ENCODE measurements around the gene SLC37A1.
A peak's percentile ranks its signal among the peaks of the same experiment; 100 is the strongest.

The SLC37A1 gene

DNA sequence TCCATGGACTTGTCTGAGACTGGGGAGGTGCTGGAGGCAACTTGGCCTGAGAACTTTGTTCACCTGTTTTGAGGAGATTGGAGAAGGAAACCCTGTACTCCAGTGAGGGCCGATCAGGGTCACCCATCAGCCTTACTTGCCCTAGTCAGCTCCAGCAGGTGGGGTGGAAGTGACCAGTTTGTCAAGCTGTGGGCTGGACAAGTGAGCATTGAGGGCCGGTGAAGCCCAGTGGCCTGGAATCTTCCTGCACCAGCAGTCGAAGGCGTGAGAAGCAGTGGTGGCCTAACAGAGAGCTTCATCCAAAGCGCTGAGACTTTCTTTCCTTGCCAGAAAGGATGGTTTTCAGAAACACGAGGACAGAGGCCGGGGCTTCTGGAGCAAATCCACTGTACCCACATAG is 9.6 kb downstream of the SLC37A1 start:
- Histone ChIP-seq H3K4me1 (ENCODE audit: control insufficient read depth, insufficient read depth, low read length) (peaks cover 14% of the 10 kb centered on the region), H3K27me3 (ENCODE audit: control insufficient read depth, insufficient read depth, low read length) (peaks cover 25% of the 10 kb centered on the region), H3K4me3 (ENCODE audit: low read length) (no peak overlapping the region), H3K4me2 (ENCODE audit: low read length) (no peak overlapping the region), H3K9me3 (replicated peaks; ENCODE audit: low read length) (no peaks in the 10 kb centered on the region), H3K36me3 (ENCODE audit: insufficient read depth, low read length) (no peaks in the 10 kb centered on the region), H3K9ac (ENCODE audit: low read depth, low read length) (no peak overlapping the region)

DNA sequence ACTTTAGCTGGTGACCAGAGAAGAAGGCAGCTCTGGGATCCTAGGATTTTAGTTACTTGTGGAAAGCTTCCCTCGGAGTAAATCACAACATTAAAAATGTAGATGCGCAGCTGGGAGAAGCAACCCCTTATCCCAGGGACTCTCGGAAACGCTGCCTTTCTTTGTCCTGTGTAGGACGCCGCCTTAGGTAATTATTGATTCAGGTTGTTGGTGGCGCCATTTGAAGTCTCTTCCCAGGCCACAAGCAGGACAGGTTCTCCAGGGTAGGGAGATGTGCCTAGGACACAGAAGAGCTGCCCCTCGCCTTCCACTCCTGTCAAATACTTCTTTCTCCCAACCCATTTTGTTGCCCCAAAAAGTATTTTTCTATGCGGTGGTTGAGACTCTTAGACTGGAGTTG is 10.3 kb downstream of the SLC37A1 start:
- H3K4me2 ChIP-seq (ENCODE audit: low read length), result no peak overlapping the region
- H3K9ac ChIP-seq (ENCODE audit: low read depth, low read length), result no peak overlapping the region
- H3K36me3 ChIP-seq (ENCODE audit: insufficient read depth, low read length), result no peaks in the 10 kb centered on the region
- peaks cover 24% of the 10 kb centered on the region for H3K27me3 ChIP-seq (ENCODE audit: control insufficient read depth, insufficient read depth, low read length)
- H3K4me1 ChIP-seq (ENCODE audit: control insufficient read depth, insufficient read depth, low read length), result peaks cover 9% of the 10 kb centered on the region
- no peak overlapping the region for H3K4me3 ChIP-seq (ENCODE audit: low read length)
- no peaks in the 10 kb centered on the region for H3K9me3 ChIP-seq (replicated peaks; ENCODE audit: low read length)

DNA sequence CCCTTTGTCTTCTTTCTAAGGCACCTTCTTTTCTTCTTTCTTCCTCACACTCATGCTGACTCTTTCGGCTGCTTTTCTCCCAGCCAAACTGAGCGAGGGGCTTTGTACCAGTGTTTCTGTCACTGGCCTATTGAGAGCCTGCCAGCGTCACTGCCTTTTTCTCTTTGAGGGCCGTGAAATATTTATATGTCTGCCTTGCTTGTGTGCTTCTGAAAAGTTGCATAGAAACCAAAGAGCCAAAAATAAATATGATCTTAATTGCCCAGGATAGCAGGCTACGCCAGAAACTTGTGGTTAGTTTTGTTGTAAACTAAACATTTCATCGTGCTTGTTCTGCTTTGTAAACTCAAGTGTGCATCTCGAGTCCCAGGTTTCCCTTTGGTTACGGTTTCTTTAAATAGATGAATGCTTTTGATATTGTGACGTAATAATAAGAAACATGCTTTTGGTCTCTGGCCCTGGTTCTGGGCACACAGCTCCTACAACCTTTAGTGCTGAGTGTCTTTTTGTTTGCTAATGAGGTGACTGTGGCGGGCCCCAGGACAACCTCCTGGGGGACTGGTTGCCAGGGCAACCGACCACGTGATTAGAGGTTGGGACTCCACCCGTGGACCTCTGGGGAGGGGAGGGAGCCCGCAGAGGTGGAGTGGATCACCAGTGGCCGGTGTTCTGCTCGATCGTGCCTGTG is 10.8 kb downstream of the SLC37A1 start:
- peak overlapping the region; percentile 54 for H3K4me2 ChIP-seq (ENCODE audit: low read length)
- no peak overlapping the region for H3K9ac ChIP-seq (ENCODE audit: low read depth, low read length)
- no peaks in the 10 kb centered on the region for H3K36me3 ChIP-seq (ENCODE audit: insufficient read depth, low read length)
- peaks cover 19% of the 10 kb centered on the region for H3K27me3 ChIP-seq (ENCODE audit: control insufficient read depth, insufficient read depth, low read length)
- H3K4me3 ChIP-seq (ENCODE audit: low read length), result no peak overlapping the region
- H3K9me3 ChIP-seq (replicated peaks; ENCODE audit: low read length), result no peaks in the 10 kb centered on the region
- peaks cover 9% of the 10 kb centered on the region for H3K4me1 ChIP-seq (ENCODE audit: control insufficient read depth, insufficient read depth, low read length)

DNA sequence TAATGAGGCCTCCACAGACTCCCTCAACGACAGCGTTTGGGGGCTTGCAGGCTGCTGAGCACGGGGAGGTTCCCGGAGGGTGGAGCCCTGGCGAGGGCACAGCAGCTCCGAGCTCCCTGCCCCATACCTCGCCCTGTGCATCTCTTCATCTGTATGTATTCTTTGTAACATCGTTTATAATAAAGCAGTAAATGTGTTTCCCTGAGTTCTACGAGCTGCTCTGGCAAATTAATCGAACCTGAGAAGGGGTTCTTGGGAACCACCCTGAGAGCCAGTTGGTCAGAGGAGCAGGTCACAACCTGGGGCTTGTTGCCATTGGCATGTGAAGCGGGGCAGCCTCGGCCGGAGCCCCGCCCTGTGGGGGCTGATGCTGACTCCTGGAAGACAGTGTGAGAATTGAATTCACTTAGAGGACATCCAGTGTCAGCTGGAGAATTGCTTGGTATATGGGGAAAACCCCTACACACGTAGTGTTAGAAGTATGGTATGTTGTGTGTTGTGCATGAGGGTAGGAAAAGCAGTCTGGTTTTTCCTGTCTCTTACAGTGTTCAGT is 11.5 kb downstream of the SLC37A1 start:
- Histone ChIP-seq H3K4me3 (ENCODE audit: low read length) (no peak overlapping the region), H3K9ac (ENCODE audit: low read depth, low read length) (no peak overlapping the region), H3K4me1 (ENCODE audit: control insufficient read depth, insufficient read depth, low read length) (peaks cover 9% of the 10 kb centered on the region)

DNA sequence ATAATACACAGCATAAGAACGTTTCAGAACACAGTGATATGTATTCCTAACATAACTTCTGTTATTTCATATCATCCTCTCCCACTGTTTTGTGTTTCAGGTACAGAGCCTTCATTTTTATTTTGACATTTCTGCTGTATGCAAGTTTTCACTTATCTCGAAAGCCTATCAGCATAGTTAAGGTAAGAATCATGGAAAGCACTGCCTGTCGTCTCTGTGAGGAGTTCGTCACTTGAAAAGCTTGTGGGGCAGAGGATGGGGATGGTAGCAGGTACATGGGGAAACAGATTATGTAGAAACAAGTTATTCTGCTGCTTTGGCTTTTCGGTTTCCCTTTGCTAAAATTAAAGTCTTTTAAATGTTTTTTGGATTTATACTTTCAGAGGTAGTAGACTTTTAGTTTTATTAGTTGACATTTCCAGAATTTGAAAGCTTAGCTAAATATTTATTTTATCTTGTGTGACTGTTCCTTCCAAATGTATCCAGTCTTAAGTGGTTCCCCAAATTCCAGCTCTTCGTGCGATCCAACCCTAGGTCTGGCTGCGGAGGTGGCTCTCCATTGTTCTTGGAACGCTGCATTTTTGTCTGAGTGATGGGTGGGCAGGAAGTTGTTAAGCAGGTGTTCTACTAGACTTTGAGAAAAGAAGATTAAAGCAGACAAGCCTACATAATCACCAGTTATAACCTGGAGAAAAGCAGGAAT is 12.2 kb downstream of the SLC37A1 start:
- Histone ChIP-seq H3K4me3 (ENCODE audit: low read length) (no peak overlapping the region), H3K4me1 (ENCODE audit: control insufficient read depth, insufficient read depth, low read length) (peaks cover 9% of the 10 kb centered on the region), H3K36me3 (ENCODE audit: insufficient read depth, low read length) (no peaks in the 10 kb centered on the region), H3K9me3 (replicated peaks; ENCODE audit: low read length) (no peaks in the 10 kb centered on the region), H3K9ac (ENCODE audit: low read depth, low read length) (no peak overlapping the region), H3K4me2 (ENCODE audit: low read length) (no peak overlapping the region), H3K27me3 (ENCODE audit: control insufficient read depth, insufficient read depth, low read length) (peaks cover 28% of the 10 kb centered on the region)

More for the DNA sequence above, 11.5 kb downstream of the SLC37A1 start:
- Histone ChIP-seq H3K27me3 (ENCODE audit: control insufficient read depth, insufficient read depth, low read length) (peaks cover 22% of the 10 kb centered on the region), H3K36me3 (ENCODE audit: insufficient read depth, low read length) (no peaks in the 10 kb centered on the region), H3K9me3 (replicated peaks; ENCODE audit: low read length) (no peaks in the 10 kb centered on the region), H3K4me2 (ENCODE audit: low read length) (peak overlapping the region; percentile 54)

DNA sequence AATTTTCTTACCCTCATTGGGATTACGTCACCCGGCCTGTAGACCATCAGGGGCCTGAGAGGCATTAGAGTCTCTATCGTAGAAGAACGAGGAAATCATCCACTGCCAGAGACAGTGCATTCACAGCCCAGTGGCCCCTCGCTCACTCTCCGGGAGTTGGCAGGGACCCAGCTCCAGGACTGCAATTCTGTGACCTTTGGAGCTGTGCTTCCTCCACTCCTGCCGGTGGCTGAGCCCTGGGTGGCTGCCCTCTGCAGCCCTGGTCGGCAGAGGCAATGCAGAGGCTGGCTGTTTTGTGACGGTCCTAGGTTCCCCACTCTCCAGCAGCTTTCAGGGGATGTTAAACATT is 12.7 kb downstream of the SLC37A1 start:
- Histone ChIP-seq H3K36me3 (ENCODE audit: insufficient read depth, low read length) (no peaks in the 10 kb centered on the region), H3K9ac (ENCODE audit: low read depth, low read length) (no peak overlapping the region), H3K9me3 (replicated peaks; ENCODE audit: low read length) (no peaks in the 10 kb centered on the region), H3K4me1 (ENCODE audit: control insufficient read depth, insufficient read depth, low read length) (peaks cover 9% of the 10 kb centered on the region), H3K4me2 (ENCODE audit: low read length) (no peak overlapping the region), H3K4me3 (ENCODE audit: low read length) (no peak overlapping the region), H3K27me3 (ENCODE audit: control insufficient read depth, insufficient read depth, low read length) (peaks cover 34% of the 10 kb centered on the region)

DNA sequence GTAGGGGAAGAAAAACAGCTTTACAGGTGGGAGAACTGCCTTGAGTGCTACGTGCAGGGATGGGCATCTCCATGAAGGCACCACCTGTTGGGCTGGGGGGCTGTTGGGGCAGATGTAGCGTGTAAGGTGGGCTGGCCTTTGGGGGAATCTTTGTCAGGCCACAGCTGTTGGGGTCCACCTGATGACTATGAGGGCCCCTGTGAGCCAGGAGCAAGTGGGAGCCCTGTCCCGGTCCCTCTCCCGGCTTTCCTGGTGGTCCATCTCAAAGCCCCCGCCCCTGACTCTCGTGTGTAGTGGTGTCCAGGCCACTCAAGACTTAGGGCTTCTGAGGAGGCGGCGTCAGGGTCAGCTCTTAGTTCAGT is 13.5 kb downstream of the SLC37A1 start:
- Histone ChIP-seq H3K9me3 (replicated peaks; ENCODE audit: low read length) (no peaks in the 10 kb centered on the region), H3K4me2 (ENCODE audit: low read length) (no peak overlapping the region), H3K4me1 (ENCODE audit: control insufficient read depth, insufficient read depth, low read length) (peaks cover 9% of the 10 kb centered on the region), H3K9ac (ENCODE audit: low read depth, low read length) (no peak overlapping the region), H3K4me3 (ENCODE audit: low read length) (no peak overlapping the region), H3K36me3 (ENCODE audit: insufficient read depth, low read length) (no peaks in the 10 kb centered on the region), H3K27me3 (ENCODE audit: control insufficient read depth, insufficient read depth, low read length) (peaks cover 36% of the 10 kb centered on the region)

DNA sequence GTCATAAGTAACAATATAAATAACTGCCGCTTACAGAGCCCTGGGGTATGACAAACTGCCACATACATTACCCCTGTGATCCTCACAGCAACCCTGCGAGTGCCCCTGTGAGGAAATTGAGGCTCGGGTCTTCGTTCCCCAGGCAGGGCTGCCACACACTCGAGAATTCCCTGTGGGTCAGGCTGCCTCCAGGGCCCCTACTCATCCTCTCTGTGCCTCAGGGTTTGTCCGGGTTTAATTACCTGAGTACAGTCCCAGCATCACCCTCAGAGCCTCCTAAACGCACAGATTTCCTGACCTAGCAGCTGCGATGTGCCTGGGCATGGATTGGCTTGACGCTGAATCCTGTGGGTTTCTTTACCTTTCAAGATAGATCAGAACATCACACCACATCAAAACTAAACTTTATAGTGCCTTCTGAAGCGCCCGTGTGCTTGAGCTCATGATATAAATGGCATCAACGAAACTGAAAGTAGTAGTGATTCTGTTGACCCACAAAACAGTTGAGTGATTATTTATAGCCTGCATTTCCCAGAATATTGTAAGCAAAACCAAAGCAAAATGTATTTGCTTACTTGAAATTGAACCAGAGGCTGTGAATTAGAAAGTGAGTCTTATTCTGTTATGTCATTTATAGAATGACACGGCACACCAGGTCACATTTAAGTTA is 14.0 kb downstream of the SLC37A1 start:
- H3K9me3 ChIP-seq (replicated peaks; ENCODE audit: low read length), result no peaks in the 10 kb centered on the region
- no peak overlapping the region for H3K4me2 ChIP-seq (ENCODE audit: low read length)
- peaks cover 37% of the 10 kb centered on the region for H3K27me3 ChIP-seq (ENCODE audit: control insufficient read depth, insufficient read depth, low read length)
- peaks cover 11% of the 10 kb centered on the region for H3K4me1 ChIP-seq (ENCODE audit: control insufficient read depth, insufficient read depth, low read length)
- no peak overlapping the region for H3K4me3 ChIP-seq (ENCODE audit: low read length)
- H3K9ac ChIP-seq (ENCODE audit: low read depth, low read length), result no peak overlapping the region
- H3K36me3 ChIP-seq (ENCODE audit: insufficient read depth, low read length), result no peaks in the 10 kb centered on the region

DNA sequence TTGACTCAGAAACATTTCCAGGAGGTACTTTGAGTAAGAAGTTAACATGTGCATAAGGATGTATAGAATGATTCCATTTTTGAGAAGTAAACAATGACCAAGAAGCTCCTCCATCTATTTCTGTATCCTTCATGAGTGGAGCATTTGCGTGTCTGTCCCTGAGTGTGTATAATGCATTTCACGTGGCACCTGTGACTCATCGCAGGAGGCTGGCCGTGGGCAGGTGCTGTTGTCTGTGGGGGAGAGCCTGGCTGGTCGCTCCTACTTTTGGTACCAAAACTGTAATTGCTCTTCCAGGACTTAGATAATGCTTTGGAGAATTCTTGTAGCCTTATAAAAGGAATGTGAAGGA is 16.5 kb downstream of the SLC37A1 start:
- Histone ChIP-seq H3K9ac (ENCODE audit: low read depth, low read length) (no peak overlapping the region), H3K9me3 (replicated peaks; ENCODE audit: low read length) (no peaks in the 10 kb centered on the region), H3K27me3 (ENCODE audit: control insufficient read depth, insufficient read depth, low read length) (peaks cover 37% of the 10 kb centered on the region), H3K4me3 (ENCODE audit: low read length) (no peak overlapping the region), H3K4me2 (ENCODE audit: low read length) (no peak overlapping the region), H3K36me3 (ENCODE audit: insufficient read depth, low read length) (no peaks in the 10 kb centered on the region), H3K4me1 (ENCODE audit: control insufficient read depth, insufficient read depth, low read length) (peaks cover 8% of the 10 kb centered on the region)

DNA sequence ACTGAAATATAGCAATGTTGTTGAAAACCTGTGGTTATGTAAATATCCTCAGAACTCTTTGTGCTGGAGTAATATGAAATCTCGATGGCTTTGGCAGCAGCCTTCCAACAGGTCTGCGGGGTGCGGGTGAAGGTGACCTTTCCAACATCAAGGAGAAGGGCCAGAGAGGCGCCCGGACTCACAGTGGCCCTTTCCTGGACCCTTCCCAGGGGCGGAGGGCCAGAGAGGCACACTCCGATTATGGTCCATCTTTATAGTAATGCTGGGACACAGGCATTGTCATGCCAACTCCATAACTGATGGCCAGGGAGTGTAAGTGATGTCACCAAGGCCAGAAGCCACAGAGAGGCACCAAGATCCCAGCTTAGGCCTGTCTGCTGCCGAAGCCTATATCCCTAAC is 18.1 kb downstream of the SLC37A1 start:
- peaks cover 30% of the 10 kb centered on the region for H3K27me3 ChIP-seq (ENCODE audit: control insufficient read depth, insufficient read depth, low read length)

DNA sequence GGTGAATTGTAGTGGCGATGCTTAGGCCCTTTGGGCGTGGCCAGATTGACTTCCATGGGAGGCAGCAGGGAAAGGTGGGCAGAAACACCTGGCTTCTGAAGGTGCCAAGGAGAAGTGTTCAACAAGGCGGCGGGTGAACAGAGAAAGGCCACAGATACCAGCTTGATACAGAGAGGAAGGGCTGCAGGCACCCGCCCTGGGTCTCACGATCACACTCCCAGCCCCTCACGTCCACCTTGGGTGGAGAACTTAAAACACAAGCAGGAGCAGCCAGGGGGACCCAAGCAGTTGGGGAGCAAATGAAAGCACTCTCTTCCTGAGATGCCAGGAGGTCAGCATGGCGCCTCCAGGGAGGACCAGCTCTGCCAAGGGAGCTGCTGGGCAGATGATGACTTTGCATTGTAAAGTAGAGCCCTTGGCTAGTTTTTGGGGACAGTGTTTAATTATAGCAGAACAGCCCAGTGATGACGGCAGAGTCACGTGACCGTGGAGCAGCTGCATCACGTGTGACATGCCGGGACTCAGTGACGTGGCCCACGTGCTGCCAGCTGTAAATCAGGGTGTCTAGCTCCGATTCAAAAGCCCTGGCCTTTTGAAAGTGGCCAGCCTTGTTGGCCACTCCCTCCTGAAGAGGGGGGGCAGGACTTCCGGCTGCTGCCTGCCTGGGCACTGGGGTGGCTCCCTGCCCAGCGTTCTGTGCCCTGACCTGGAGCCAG is 19.0 kb downstream of the SLC37A1 start:
- Histone ChIP-seq H3K36me3 (ENCODE audit: insufficient read depth, low read length) (no peaks in the 10 kb centered on the region), H3K9ac (ENCODE audit: low read depth, low read length) (no peak overlapping the region), H3K4me3 (ENCODE audit: low read length) (no peak overlapping the region), H3K4me1 (ENCODE audit: control insufficient read depth, insufficient read depth, low read length) (peaks cover 7% of the 10 kb centered on the region), H3K4me2 (ENCODE audit: low read length) (peak overlapping the region; percentile 49), H3K27me3 (ENCODE audit: control insufficient read depth, insufficient read depth, low read length) (peaks cover 30% of the 10 kb centered on the region), H3K9me3 (replicated peaks; ENCODE audit: low read length) (no peaks in the 10 kb centered on the region)

More for the DNA sequence above, 18.1 kb downstream of the SLC37A1 start:
- peaks cover 7% of the 10 kb centered on the region for H3K4me1 ChIP-seq (ENCODE audit: control insufficient read depth, insufficient read depth, low read length)
- no peaks in the 10 kb centered on the region for H3K36me3 ChIP-seq (ENCODE audit: insufficient read depth, low read length)
- no peak overlapping the region for H3K4me2 ChIP-seq (ENCODE audit: low read length)
- H3K4me3 ChIP-seq (ENCODE audit: low read length), result no peak overlapping the region
- H3K9me3 ChIP-seq (replicated peaks; ENCODE audit: low read length), result no peaks in the 10 kb centered on the region
- no peak overlapping the region for H3K9ac ChIP-seq (ENCODE audit: low read depth, low read length)

Data from skeletal muscle satellite cell (primary cell).